Fibroblast of mammary gland (primary cell): ENCODE measurements around the gene SNX18.
A peak's percentile ranks its signal among the peaks of the same experiment; 100 is the strongest.

Experiments
- DNase-seq: peaks from one replicate; pipeline ENCODE4 v3.0.0-alpha.2; 2010; ENCODE audit warnings: low read depth
- H3K4me3 ChIP-seq: 2 replicates; pipeline ENCODE4 v1.5.1; 2011; ENCODE audit warnings: low read depth, mild to moderate bottlenecking, low read length, moderate library complexity; ENCODE audit not compliant: control insufficient read depth
- CTCF ChIP-seq: conservative IDR thresholded peaks from 2 replicates; pipeline ENCODE4 v1.5.1; 2011; ENCODE audit warnings: low read depth, low read length, inconsistent platforms; ENCODE audit not compliant: control insufficient read depth, insufficient read depth

Gene SNX18

GRCh38 chr5:54547711-54548250 lies 30.2 kb downstream of the SNX18 start:
- DNase-seq = peak; percentile 92
- no peak overlapping the region for H3K4me3 ChIP-seq
- TF ChIP-seq CTCF = no peak

- no peak for DNase-seq
Measured at GRCh38 chr5:54548565-54548964, 31.0 kb downstream of the SNX18 start.

GRCh38 chr5:54551292-54551691 lies 33.7 kb downstream of the SNX18 start:
- DNase-seq = no peak
- no peak overlapping the region for H3K4me3 ChIP-seq
- no peak for TF ChIP-seq CTCF

More at GRCh38 chr5:54548565-54548964, 31.0 kb downstream of the SNX18 start:
- no peak overlapping the region for H3K4me3 ChIP-seq
- TF ChIP-seq CTCF = no peak

- no peak for DNase-seq
- TF ChIP-seq CTCF = no peak
- H3K4me3 ChIP-seq = no peak overlapping the region
Measured at GRCh38 chr5:54551926-54552325, 34.4 kb downstream of the SNX18 start.

GRCh38 chr5:54552446-54552845 lies 34.9 kb downstream of the SNX18 start:
- no peak overlapping the region for H3K4me3 ChIP-seq
- no peak for DNase-seq
- TF ChIP-seq CTCF = no peak

GRCh38 chr5:54553659-54554207 lies 36.2 kb downstream of the SNX18 start:
- no peak for DNase-seq
- TF ChIP-seq CTCF = no peak

GRCh38 chr5:54556141-54556540 lies 38.6 kb downstream of the SNX18 start:
- no peak overlapping the region for H3K4me3 ChIP-seq
- no peak for TF ChIP-seq CTCF
- DNase-seq = no peak

More at GRCh38 chr5:54553659-54554207, 36.2 kb downstream of the SNX18 start:
- no peak overlapping the region for H3K4me3 ChIP-seq
